H1 (cell line): ENCODE measurements around the gene CUL1. TPM values are rescaled to one million over a fixed set of nuclear protein-coding genes. Genes with fewer than 3 reads are reported as not detected.

ENCODE experiments used
- CBX5 ChIP-seq: fragments of 300-800, 300-1000 bp; sonication (generic); IDR thresholded peaks from 2 replicates; pipeline ENCODE4 v1.7.1; 2016; ENCODE audit warnings: antibody characterized with exemption, low read length, low read depth
- CTCF ChIP-seq, 3 experiments: IDR thresholded peaks; 1 replicate in 2 of 3; 2 replicates in 1 of 3; pipeline versions ENCODE4 v1.5.1 to v1.6.1; 2011; ENCODE audit warnings: low read length in 3 of 3, mild to moderate bottlenecking in 3 of 3, inconsistent platforms in 2 of 3, low read depth in 1 of 3, moderate library complexity in 1 of 3; ENCODE audit not compliant: insufficient read depth in 1 of 3; ENCODE audit errors: control extremely low read depth in 1 of 3
- HDAC2 ChIP-seq, 2 experiments: fragments of 300-600 bp in 1 of 2; sonication (generic) in 1 of 2; IDR thresholded peaks; 2 replicates each; pipeline ENCODE4 v1.6.1; 2011 to 2012; ENCODE audit warnings: low read depth in 2 of 2, low read length in 2 of 2, mild to moderate bottlenecking in 2 of 2, moderate library complexity in 2 of 2, borderline replicate concordance in 1 of 2, inconsistent platforms in 1 of 2
- KDM5A ChIP-seq: fragments of 200-600 bp; IDR thresholded peaks from 2 replicates; pipeline ENCODE4 v1.7.1; 2012; ENCODE audit warnings: mild to moderate bottlenecking, low read length, inconsistent platforms, mixed read lengths
- NRF1 ChIP-seq: IDR thresholded peaks from 2 replicates; pipeline ENCODE4 v1.6.1; 2011; ENCODE audit warnings: mild to moderate bottlenecking, low read depth, low read length, improper control_type of control experiment
- TCF12 ChIP-seq: IDR thresholded peaks from 2 replicates; pipeline ENCODE4 v1.6.1; 2011; ENCODE audit warnings: low read depth, mild to moderate bottlenecking, low read length
- polyA plus RNA-seq, 7 experiments: library from polyadenylated mRNA; depleted of rRNA in 3 of 7; stranded (reverse) in 5 of 7; unstranded in 2 of 7; fragments of >200 nt in 5 of 7; fragments of 200-250 nt in 2 of 7; gene quantifications; 1 replicate in 5 of 7; 2 replicates in 1 of 7; 4 replicates in 1 of 7; pipeline versions ENCODE4 v1.2.1 to v1.2.3, GENCODE V29; 2011 to 2013; ENCODE audit warnings: missing spikeins in 2 of 7, mixed read lengths in 2 of 7
- total RNA-seq: library from RNA; stranded (reverse); fragmentation: NEBNext Ultra II Directional; extraction: Animal tissue kit (Norgen Biotek cat#: 25700); gene quantifications from 2 replicates; pipeline ENCODE4 v1.2.1, GENCODE V29; 2021
- TF ChIP-seq, protein P1 (sequence below): IDR thresholded peaks from 2 replicates; pipeline ENCODE4 v1.6.1; 2011; ENCODE audit warnings: low read length, improper control_type of control experiment

The CUL1 gene
- total and polyA plus RNA-seq, 2 of the 8 experiments (the other 6 are each of a cell fraction or from before 2014, with no cell fraction given) = 33.0 to 77.3 TPM

GRCh38 chr7:148747274-148747673, 48.6 kb downstream of the CUL1 start (continued):
- TF ChIP-seq, protein P1, sequence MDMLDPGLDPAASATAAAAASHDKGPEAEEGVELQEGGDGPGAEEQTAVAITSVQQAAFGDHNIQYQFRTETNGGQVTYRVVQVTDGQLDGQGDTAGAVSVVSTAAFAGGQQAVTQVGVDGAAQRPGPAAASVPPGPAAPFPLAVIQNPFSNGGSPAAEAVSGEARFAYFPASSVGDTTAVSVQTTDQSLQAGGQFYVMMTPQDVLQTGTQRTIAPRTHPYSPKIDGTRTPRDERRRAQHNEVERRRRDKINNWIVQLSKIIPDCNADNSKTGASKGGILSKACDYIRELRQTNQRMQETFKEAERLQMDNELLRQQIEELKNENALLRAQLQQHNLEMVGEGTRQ = no peak
- TF ChIP-seq HDAC2 (IDR thresholded peaks at IDR 0.05; ENCODE audit: borderline replicate concordance in 1 of 2, low read depth in 2 of 2, low read length in 2 of 2) (no peak), CBX5 (no peak), KDM5A (no peak), TCF12 (peak; percentile 63; the same call in 1 of the 2 replicates), CTCF (IDR thresholded peaks at IDR 0.05; ENCODE audit: control extremely low read depth in 1 of 3, insufficient read depth in 1 of 3, low read depth in 1 of 3, low read length in 3 of 3) (peak; percentile 45 to 95 (median 83)), NRF1 (no peak)
